GM18858 (cell line): ENCODE measurements around the gene TRIM51.
"Not testable (repeated sequence)": the region's sequence is repeated elsewhere in the genome, so short reads cannot be mapped to it uniquely, and the experiment has no call there.

Experiments
- ATAC-seq: cut with Tn5 transposase; IDR thresholded peaks from one replicate; pipeline ENCODE4 v1.9.1; 2021; ENCODE audit not compliant: unreplicated experiment

Gene TRIM51

GRCh38 chr11:55882997-55883396 is at the start of gene TRIM51:
TRIM51 (plus strand) TSS chr11:55883297; CDS start chr11:55885429, 2,132 bp downstream.
- not testable (repeated sequence) for ATAC-seq

GRCh38 chr11:55838452-55838851 is 44.6 kb upstream of the TRIM51 start, which contains the start of gene OR5D16:
OR5D16 (plus strand) TSS chr11:55838752; CDS start chr11:55838752, 0 bp downstream.
- ATAC-seq: no peak

GRCh38 chr11:55847453-55847852 is 35.6 kb upstream of the TRIM51 start:
- ATAC-seq: no peak

GRCh38 chr11:55849037-55849436 is 34.1 kb upstream of the TRIM51 start:
- ATAC-seq: no peak

GRCh38 chr11:55852141-55852540 is 31.0 kb upstream of the TRIM51 start:
- ATAC-seq: no peak

- no peak for ATAC-seq
Observed at GRCh38 chr11:55854704-55855103, 28.4 kb upstream of the TRIM51 start.

GRCh38 chr11:55867354-55867753 is 15.7 kb upstream of the TRIM51 start:
- ATAC-seq: not testable (repeated sequence)

GRCh38 chr11:55872731-55873130 is 10.4 kb upstream of the TRIM51 start:
- not testable (repeated sequence) for ATAC-seq

GRCh38 chr11:55873146-55873545 is 10.0 kb upstream of the TRIM51 start:
- ATAC-seq: not testable (repeated sequence)

- ATAC-seq: not testable (repeated sequence)
Observed at GRCh38 chr11:55884995-55885394, 1.9 kb downstream of the TRIM51 start.

GRCh38 chr11:55885481-55885880 is 2.4 kb downstream of the TRIM51 start:
- not testable (repeated sequence) for ATAC-seq

- no peak for ATAC-seq
Observed at GRCh38 chr11:55895216-55895615, 12.1 kb downstream of the TRIM51 start.

- ATAC-seq: no peak
Observed at GRCh38 chr11:55902308-55902707, 19.2 kb downstream of the TRIM51 start.

- ATAC-seq: no peak
Observed at GRCh38 chr11:55914482-55914881, 31.4 kb downstream of the TRIM51 start, which contains the start of gene OR5W2. OR5W2 (minus strand) TSS chr11:55914582; CDS start chr11:55914582, 0 bp downstream.

GRCh38 chr11:55920537-55920936 is 37.4 kb downstream of the TRIM51 start:
- no peak for ATAC-seq

- ATAC-seq: no peak
Observed at GRCh38 chr11:55936300-55936699, 53.2 kb downstream of the TRIM51 start, which contains the start of gene OR5I1. OR5I1 (minus strand) TSS chr11:55936400; CDS start chr11:55936400, 0 bp downstream.
